Renal cortex interstitium (tissue), 11 donors: Measurements from ENCODE around the gene BRAT1. TPM values are rescaled to one million over a fixed set of nuclear protein-coding genes. Genes with fewer than 3 reads are reported as not detected.

Experiments
- DNase-seq, 11 donors: peaks; one replicate each; pipeline ENCODE4 v3.0.0-alpha.2; 2013; ENCODE audit warnings: low read depth in 9 of 11, low spot score in 4 of 11; ENCODE audit errors: extremely low read depth in 1 of 11
- polyA plus RNA-seq, 3 donors: library from polyadenylated mRNA; unstranded; fragments of 120-200 nt; gene quantifications; one replicate each; pipeline ENCODE4 v1.2.1, GENCODE V29; 2013; ENCODE audit not compliant: insufficient read length in 3 of 3

BRAT1 gene
- polyA plus RNA-seq, 3 donors, result 21.5 to 37.7 (median 36.2) TPM

DNA sequence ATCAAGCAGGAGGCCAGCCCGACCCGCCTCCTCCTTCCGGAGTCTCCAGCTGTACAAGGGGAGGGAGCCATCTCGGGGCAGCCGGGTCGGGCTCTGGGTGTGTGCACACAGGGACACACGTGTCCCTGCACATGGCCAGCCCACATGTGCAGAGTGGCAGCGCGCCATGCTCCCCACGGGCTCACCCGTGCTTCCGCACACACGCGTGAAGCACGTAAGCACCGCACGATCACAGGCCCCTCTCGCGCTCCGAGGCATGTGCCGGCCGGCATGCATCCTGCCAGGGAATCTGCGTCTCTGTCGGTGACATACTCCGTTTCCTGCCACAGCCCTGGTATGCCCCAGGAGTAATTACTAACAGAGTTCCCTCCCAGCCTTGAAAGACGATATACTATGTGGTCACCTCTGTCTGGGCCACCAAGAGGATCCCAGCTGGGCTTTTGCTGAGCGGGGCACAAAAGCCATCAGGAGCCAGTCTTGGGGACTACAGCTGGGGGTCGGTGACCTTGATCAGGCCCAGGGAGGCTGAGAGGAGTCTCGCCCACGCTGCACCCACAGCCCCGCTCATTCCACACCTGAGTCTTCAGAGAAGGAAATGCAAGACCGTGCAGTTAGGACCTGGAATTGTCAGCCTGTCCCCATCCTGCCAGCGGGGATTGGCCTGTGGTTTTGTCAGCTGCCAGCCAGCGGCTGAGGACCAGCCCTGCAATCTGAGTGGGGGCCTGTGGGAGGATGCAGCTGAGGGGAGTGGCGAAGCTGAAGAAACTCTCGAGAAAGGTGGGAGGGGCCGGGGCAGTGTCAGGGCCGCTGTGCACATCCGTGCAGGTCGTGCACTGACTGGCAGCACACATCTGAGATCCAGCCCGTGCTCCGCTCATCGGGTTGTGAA lies 46.8 kb downstream of the BRAT1 start:
- peak in 2 of 11 donors; percentile 59 to 79 for DNase-seq

DNA sequence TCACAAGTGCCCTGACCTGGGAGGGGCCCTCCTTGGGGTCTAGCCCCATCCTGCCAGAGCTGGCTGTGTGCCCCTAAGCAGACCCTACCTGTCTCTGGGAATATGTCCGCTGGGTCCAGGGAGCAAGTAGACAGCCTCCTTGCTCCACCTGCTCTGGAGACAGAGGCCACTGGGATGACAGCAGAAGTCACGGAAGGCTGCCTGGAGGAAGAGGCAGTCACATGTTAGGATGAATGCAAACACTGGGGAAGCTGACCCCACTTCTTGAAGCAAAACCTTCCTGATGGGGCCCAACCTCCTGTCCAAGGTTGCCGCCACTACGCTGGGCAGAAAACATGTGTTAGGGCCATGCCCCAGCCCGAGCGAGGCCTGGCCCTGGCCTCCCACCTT lies 47.4 kb downstream of the BRAT1 start:
- DNase-seq, result no peak

DNA sequence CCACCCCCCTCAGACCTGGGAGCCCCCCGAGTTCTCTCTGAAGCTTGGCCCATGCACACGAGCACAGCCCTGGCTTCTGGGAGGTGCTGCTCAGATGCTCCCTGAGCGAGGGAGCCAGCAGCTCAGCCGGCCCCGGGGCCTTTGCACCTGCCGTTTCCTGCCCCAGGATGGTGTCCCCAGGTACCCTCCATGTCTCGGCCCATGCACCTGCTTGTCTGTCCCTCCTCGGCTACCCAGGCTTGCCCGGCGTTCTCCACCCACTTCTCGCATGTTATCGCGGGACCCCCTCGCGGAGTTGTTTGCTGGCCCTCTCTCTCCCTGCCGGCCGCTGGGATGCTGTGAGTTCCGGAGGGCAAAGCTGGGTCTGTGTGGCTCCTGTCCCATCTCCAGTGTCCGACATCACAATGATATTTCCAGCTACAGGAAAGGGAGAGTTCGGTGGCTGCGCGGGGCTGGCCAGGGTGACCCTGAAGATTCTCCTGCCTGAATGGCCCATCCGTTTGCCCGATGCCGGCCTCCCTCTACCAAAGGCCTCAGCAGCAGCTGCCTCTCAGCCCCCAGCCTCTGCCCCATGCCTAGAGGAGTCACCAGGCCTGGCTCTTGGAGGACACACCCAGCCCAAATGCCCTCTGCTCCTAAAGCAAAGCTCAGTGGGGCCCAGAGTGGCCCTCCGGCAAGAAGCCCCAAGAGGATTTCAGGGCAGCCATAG lies 48.0 kb downstream of the BRAT1 start:
- DNase-seq, result no peak

DNA sequence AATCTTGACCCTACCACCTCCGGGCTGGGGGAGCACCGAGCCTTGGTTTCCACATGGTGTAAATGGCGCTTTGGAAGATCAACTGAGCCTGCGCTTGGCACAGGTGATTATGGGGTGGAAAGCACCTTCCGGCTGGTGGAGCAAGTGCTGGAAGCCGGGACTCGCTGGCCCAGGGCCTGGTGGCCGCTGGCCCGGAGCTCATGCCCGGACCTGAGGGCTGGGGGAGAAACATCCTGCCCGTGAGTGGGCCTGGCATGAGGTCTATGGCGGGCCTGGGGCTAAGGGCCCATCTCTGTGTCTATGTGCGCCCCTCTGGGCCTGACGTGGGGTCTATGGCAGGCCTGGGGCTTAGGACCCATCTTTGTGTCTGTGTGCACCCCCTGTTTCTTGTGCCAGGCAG lies 49.9 kb downstream of the BRAT1 start:
- no peak for DNase-seq

DNA sequence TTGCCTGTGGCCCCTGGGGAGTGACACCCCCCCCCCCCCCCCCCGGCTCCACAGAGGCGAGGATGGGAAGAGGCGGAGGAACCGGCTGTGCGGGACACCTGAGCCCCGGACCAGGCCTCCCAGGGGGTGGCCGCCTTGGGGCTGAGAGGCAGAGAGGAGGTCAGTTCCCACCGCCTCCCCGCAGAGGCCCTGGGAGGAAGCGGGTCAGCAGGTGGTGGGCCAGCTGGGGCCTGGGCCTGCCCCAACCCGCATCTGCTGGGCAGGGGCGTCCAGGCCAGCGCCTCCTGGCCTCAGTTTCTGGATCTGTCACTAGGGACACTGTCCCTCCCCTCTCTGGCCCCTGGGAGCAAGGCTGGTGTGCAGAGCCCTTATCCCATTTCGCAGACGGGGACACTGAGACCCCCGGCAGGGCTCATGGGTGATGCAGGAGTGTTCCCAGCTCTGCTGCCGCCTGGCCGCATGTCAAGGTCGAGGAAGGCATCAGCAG lies 50.4 kb downstream of the BRAT1 start:
- no peak for DNase-seq

DNA sequence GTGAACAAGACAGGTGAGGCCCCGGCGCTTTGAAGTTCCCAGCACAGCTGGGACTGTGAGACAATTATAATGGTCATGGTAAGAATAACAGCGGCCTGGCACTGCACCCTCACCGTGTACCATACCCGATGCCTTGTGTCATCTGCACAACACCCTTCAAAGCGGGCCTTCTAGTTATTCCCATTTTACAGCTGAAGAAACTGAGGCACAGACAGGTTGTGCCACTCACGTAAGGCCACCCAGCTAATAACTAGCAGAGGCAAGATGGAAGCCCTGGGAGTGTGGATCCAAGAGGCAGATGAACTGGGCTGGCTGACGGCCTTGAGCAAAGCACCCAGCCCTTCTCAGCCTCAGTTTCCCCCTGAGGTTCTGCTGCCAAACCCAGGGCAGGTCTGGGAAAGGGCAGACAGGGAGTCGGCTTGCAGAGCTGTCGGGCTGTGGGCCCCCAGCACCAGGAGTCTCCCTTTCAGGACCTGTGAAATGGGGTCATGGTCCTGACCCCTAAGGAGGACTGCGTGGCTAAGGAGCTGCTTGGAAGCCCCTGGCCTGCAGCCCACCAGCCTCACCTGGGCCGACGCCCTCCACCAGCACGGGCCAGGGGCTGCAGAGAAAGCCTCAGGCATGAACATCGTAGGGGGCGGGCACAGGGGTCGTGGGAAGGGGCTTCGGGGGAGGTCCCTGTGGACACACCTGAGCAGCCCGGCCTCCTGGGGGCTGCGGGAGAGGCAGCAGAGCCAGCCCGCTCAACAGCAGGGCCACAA lies 51.0 kb downstream of the BRAT1 start:
- DNase-seq, result no peak

DNA sequence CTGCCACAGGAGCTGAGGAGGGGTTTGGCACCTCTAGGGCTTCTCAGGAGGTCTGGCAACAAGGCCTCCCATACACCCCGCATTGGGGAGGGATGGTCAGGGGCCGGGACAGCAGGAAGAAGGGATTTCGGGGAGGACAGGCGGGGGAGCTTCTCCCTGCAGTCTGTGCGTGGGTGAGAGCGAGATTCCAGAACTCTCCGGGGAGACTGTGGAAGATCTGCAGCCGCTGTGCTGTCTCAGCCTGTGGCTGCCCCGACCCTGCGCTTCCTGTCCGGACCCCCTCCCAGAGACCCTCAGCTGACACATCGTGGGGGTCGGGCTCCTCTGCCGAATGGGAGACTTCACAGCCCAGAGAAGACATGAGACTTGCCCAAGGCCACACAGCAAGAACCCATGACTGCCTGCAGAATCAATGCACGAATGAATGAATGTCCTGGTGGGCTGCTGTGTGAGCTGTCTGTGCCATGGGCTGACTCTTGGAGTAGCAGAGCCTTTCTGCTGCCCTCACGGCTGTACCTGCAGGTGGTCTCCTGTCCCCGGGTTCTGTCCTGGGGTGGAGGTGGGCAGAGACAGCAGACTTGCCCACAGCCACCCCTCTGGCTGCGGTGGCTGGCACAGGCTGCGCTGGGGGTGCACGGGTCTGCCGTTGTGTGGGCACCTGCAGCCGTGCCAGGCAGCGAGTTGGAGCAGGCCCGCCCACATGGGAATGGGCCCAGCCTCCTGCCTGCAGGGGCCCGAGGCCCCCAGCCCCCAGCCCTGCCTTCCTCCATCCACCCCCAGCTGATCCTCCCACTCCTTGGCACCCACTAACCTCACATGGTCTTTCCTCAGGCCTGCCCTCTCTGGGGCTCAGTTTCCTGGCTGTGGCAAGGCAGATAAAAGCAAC lies 52.0 kb downstream of the BRAT1 start:
- no peak for DNase-seq

DNA sequence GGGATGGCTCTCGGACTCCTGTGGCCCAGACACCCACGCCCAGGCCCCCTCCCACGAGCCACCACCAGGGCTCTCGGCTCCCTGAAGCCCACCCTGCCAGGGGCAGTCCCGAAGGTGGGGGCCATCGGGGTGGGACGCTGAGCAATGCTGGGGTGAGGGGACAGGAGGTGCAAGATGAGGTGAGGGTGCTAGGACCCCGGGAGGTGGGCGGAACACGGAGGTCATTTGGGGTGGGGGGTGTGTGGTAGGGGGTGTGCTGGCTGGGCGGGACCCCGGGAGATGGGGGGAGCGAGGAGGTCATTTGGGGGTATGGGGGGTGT lies 52.7 kb downstream of the BRAT1 start:
- no peak for DNase-seq

DNA sequence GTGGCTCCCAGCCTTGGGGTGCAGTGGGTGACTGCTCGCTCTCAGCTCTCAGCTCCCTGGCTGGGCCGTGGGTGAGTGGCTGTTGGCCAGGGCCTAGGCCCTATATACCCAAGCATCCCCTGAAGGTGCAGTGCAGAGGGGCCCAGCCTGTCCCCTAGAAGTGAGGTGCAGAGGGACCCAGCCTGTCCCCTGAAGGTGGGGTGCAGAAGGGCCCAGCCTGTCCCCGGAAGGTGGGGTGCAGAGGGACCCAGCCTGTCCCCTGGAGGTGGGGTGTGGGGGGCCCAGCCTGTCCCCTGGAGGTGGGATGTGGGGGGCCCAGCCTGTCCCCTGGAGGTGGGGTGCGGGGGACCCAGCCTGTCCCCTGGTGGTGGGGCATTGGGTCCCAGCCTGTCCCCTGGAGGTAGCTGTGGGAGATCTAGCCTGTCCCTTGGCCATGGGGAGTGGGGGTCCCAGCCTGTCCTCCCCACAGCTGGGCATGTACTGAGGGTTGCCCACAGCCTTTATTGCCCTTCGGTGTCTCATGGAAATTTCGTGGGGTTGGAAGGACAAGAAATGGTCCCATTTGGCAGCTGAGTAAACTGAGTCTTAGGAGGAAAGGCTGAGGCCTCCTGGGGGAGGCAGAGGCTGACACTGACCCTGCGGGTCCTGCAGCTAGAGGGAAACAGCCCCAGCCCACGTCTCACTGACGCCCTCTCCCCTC lies 53.2 kb downstream of the BRAT1 start:
- DNase-seq, result no peak

DNA sequence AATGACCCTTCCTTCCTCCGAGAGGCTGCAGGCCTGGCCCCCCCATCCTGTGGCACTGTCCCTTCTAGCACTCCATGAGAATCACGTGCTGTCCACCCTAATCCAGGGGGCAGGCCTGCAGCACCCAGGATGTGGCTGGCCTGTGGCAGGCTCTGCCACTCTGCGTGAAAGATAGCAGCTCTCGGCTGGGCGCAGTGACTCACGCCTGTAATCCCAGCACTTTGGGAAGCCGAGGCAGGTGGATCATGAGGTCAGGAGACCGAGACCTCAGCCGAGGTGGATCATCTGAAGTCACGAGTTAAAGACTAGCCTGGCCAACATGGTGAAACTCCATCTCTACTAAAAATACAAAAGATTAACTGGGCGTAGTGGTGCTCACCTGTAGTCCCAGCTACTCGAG lies 54.6 kb downstream of the BRAT1 start:
- no peak for DNase-seq

DNA sequence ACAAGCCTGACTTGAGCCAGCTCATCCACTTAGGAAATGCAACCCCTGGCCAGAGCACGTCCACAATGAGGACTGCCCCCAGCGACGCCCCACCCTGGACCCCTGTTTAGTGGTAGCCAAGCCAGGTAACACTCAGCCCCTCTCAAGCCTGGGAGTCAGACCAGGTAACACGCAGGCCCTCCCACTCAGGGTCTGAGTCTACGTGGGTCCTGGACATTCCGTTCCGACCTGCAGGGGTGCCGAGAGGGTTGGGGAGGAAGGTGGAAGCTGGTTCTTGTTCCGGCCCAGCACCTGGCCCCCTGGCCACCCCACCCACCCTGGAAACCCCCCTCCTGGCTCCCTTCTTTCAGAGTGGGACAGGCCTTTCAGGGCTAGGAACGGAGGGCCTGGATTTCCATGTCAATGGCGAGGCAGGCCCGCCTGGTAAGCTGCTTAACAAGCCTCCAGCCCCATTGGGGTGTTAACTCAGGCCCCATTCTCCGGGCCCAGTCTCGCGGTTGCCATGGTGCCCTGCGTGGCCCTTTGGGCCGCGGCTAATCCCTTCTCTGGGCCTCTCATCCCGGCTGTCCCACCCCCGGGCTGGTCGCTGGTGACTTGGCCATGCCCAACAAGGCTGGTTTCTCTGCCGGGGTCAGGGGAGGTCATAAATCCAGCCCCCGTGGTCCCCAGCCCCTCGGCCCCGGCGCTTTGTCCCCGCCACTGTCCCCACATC lies 55.4 kb downstream of the BRAT1 start:
- DNase-seq, result no peak

DNA sequence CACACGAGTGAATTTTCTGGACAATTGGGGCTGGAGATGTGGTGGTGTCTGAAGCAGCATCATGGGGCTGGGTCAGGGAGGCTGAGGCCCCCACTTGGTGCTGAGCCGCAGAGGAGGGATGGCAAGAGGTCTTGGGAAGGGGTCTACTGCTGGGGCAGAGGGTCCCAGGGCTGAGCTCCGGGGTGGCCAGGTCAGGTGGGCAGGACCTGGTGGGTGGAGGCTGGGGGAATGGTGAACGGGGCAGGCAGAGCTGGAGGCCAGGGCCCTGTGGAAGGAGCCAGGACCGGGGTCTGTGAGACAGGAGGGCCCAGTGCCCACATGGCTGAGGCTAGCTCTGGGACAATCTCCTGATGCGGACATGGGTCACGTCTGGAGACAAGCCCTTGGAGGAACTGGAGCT lies 56.1 kb downstream of the BRAT1 start:
- no peak for DNase-seq

DNA sequence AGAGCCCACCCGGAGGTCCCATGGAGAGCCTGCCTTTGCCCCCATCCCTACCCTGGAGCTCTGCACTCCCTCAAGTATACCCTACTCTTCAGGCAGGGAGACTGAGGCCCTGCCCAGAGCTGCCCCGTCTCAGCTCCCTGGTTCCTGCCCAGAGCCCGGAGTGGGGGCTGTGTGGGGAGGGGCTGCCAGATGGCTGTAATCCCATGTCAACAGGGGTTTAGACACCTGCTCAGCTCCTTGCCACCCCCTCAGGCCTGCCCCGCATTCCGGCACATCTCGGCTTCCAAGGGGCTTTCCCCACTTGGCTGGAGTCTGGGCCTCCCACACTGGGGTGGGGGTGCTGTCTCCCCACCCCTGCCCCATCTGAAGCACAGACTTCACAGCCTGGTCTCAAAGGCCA lies 56.6 kb downstream of the BRAT1 start:
- no peak for DNase-seq

DNA sequence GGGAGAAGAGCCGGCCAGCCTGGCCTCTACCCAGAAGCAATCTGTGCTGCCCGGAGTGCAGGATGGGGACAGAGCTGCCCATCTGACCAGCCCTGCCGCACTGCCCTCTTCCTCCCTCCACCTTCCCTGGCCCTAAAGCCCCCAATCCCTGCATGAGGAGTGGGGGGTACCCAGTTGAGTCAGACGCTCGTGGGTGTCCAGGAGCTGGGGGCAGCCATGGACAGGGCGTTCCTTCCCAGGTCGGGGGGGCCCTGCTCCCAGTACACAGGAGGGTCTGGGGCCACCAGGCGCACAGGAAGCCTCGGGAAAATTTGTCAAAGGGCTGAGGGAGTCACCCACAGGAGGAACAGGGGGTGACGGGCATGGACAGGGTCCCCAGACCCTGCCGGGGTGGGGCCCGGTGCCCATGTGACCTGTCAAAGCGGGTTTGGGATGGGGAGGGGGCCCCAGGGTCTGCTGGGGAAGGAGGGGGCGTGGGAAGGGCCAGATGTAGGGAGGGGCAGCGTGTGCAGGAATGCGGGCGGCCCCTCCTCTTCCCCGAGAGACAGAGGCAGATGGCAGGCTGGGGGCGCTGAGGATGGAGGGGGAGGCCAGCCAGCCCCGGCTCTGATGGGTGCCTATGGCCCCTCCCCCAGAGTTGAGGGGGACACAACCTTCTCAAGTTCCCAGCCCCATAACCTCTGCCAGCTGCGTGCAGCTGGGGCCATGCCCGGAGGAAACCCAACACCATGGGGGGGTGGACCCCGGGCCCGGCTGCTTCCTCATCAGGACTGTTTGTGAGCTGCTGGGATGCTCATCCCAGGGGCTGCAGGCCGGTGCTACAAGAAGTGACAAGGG lies 57.6 kb downstream of the BRAT1 start:
- peak in 1 of 11 donors; percentile 73 for DNase-seq

DNA sequence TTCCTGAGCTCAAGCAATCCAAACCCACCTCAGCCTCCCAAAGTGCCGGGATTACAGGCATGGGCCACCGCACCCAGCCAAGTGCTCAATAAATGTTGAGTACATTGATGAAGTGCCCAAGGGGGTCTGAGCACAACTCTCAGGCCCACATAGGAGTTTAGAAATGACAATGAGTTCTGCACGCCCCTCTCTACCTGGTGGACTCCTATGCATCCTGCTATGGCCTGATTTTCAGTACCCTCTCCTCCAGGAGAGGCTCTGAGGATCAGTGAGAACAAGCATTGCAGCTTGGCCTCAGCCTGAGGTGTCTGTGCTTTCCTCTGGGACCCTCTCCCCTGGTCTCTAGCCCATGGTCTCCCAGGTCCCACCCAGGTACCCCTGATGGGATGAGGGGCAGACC lies 58.3 kb downstream of the BRAT1 start:
- no peak for DNase-seq

DNA sequence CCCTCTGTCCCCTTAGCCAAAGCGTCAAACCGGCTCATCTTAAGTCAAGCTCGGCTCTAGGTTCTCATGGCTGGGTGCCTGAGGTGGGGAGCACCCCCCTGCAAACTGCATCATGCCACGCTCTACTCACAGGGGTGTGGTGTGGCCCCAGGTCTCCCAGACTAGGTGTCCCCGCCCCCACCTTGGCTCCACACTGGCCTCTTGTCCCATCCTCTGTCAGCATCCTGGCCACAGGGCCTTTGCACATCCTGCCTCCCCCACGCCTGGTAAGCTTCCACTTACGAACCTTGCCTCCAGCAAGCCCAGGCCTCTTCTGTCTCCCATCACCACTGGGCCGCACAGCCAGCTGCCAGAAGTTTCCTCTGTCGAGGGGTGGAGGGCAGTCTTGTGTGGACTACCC lies 58.9 kb downstream of the BRAT1 start:
- DNase-seq, result no peak
